K562 (cell line): ENCODE results near the gene MMP23B. TPM values are rescaled to one million over a fixed set of nuclear protein-coding genes. Genes with fewer than 3 reads are reported as not detected.

Experiments
- ATF4 ChIP-seq: fragments of 450-650 bp; formaldehyde crosslinking; IDR thresholded peaks from 2 replicates; pipeline ENCODE4 v1.4.0; 2022; ENCODE audit warnings: mild to moderate bottlenecking, moderate library complexity
- FOXJ2 ChIP-seq: fragments of 200-800 bp; sonication (Bioruptor generic); IDR thresholded peaks from 2 replicates; pipeline ENCODE4 v1.6.1; 2016; ENCODE audit warnings: missing genetic modification characterization, missing compliant biosample characterization
- HDAC3 ChIP-seq: fragments of 450-650 bp; IDR thresholded peaks from 2 replicates; pipeline ENCODE4 v1.6.1; 2018; ENCODE audit warnings: borderline replicate concordance, mild to moderate bottlenecking, moderate library complexity; ENCODE audit not compliant: partially characterized antibody
- HDGF ChIP-seq: fragments of 450-650 bp; IDR thresholded peaks from 2 replicates; pipeline ENCODE4 v1.6.1; 2016
- HNRNPH1 ChIP-seq: fragments of 200-400 bp; formaldehyde crosslinking; optimal IDR thresholded peaks from 2 replicates; pipeline ENCODE3; 2017; ENCODE audit warnings: low read depth, mild to moderate bottlenecking, low read length, moderate library complexity
- L3MBTL2 ChIP-seq: fragments of 450-650 bp; IDR thresholded peaks from 2 replicates; pipeline ENCODE4 v1.6.1; 2016; ENCODE audit warnings: mild to moderate bottlenecking, moderate library complexity
- MITF ChIP-seq: IDR thresholded peaks from 2 replicates; pipeline ENCODE4 v1.6.1; 2014; ENCODE audit warnings: antibody characterized with exemption
- RBM25 ChIP-seq: fragments of 200-400 bp; formaldehyde crosslinking; IDR thresholded peaks from 2 replicates; pipeline ENCODE4 v1.6.1; 2018; ENCODE audit warnings: low read length, low read depth, moderate library complexity; ENCODE audit not compliant: severe bottlenecking
- RUNX1 ChIP-seq: sonication (generic); IDR thresholded peaks from 2 replicates; pipeline ENCODE4 v1.6.1; 2016; ENCODE audit warnings: antibody characterized with exemption, low read depth
- SMAD4 ChIP-seq: fragments of 250-450 bp; sonication (Bioruptor Pico); conservative IDR thresholded peaks from 2 replicates; pipeline ENCODE4 v1.8.0; 2021; ENCODE audit warnings: inconsistent platforms, mild to moderate bottlenecking, moderate library complexity
- SMARCE1 ChIP-seq: fragments of 450-650 bp; IDR thresholded peaks from 2 replicates; pipeline ENCODE4 v1.7.1; 2016; ENCODE audit warnings: mild to moderate bottlenecking
- ZNF12 ChIP-seq: sonication (generic); formaldehyde crosslinking; IDR thresholded peaks from 2 replicates; pipeline ENCODE4 v1.4.0; 2020; ENCODE audit warnings: mild to moderate bottlenecking, missing genetic modification reagents
- ZNF518B ChIP-seq: fragments of 250-450 bp; sonication (Bioruptor Pico); IDR thresholded peaks from 2 replicates; pipeline ENCODE4 v1.5.0; 2021; ENCODE audit warnings: mild to moderate bottlenecking, moderate library complexity
- ZNF655 ChIP-seq: fragments of 250-450 bp; sonication (Bioruptor Pico); IDR thresholded peaks from 2 replicates; pipeline ENCODE4 v1.5.0; 2021
- ZNF785 ChIP-seq: fragments of 250-450 bp; sonication (Bioruptor Pico); IDR thresholded peaks from 2 replicates; pipeline ENCODE4 v1.4.0; 2020; ENCODE audit warnings: mild to moderate bottlenecking
- polyA plus RNA-seq, 8 experiments: library from polyadenylated mRNA; depleted of rRNA in 4 of 8; stranded (reverse) in 5 of 8; unstranded in 3 of 8; fragments of >200 nt; fragmentation: Nextera tagmentation in 2 of 8; fragmentation: Illumina TruSeq in 1 of 8; extraction: Ambion mirVana in 2 of 8; extraction: Trizol in 1 of 8; gene quantifications; 2 replicates each; pipeline versions ENCODE4 v1.2.1 to v1.2.3, GENCODE V29; 2011 to 2014; ENCODE audit warnings: inconsistent platforms in 1 of 8, missing spikeins in 1 of 8
- total RNA-seq, 7 experiments: library from RNA; depleted of rRNA in 6 of 7; stranded (reverse); fragments of >200 nt in 6 of 7; fragmentation: Illumina TruSeq in 2 of 7; extraction: Trizol in 2 of 7; gene quantifications; 2 replicates each; pipeline versions ENCODE4 v1.2.1 to v1.2.3, GENCODE V29; 2011 to 2021; ENCODE audit warnings: low replicate concordance in 1 of 7
- TF ChIP-seq, protein P1 (sequence below): sonication (generic); formaldehyde crosslinking; IDR thresholded peaks from 2 replicates; pipeline ENCODE4 v1.8.1; 2023; ENCODE audit warnings: mild to moderate bottlenecking, missing genetic modification reagents, moderate library complexity
- TF ChIP-seq, protein P2 (sequence below): sonication (generic); formaldehyde crosslinking; IDR thresholded peaks from 2 replicates; pipeline ENCODE4 v1.8.0; 2022; ENCODE audit warnings: missing genetic modification reagents, mild to moderate bottlenecking, borderline replicate concordance
- TF ChIP-seq, protein P3 (sequence below): fragments of 250-450 bp; sonication (Bioruptor Pico); IDR thresholded peaks from 2 replicates; pipeline ENCODE4 v1.5.0; 2021

The MMP23B gene
- total and polyA plus RNA-seq, 9 of the 15 experiments (the other 6 are each of a cell fraction or from before 2014, with no cell fraction given) = 0.28 to 1.2 (median 0.41) TPM; not detected in 5

DNA sequence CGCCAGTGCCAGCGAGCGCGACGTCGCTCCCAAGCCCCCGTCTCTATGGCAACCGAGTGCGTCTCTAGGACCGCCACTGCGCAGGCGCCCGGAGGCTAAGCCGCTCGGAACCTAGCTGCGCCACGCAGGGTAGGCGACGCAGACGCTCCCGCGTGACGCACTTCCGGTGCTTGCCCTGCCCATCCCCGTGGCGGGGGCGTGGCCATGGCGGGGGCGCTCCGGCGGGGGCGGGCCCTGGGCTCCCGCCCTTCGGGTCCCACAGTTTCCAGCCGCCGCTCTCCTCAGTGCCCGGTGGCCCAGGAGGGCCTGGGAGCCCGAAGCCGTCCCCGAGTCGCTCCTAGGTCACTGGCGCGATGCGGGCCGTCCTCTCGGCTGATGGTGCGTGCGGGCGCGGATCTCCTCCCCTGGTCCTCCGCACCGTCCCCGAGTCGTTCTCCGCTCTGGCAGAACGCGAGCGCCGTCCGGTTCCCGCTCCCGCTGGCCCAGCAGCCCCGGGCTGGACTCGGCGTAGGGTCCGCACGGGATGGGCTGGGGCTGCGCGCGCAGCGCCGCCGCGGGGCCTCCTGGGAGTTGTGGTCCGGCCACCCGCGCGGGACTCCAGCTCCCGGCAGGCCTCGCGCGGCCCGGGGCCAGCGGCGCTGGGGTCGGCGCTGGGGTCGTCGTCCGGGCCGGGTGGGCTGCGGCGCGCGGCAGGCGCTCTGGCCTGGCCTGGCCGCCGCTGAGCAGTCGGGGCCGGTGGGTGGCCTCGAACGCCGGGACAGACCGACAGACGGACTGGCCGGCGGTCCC lies 16.5 kb upstream of the MMP23B start, which contains the start of gene MIB2 (continued):
- TF ChIP-seq HNRNPH1 = no peak
- no peak for TF ChIP-seq HDGF
- TF ChIP-seq RBM25 = no peak
- TF ChIP-seq ATF4 (CRISPR knock-in tag) = no peak
- no peak for TF ChIP-seq ZNF785 (CRISPR knock-in tag)
- TF ChIP-seq, protein P1, sequence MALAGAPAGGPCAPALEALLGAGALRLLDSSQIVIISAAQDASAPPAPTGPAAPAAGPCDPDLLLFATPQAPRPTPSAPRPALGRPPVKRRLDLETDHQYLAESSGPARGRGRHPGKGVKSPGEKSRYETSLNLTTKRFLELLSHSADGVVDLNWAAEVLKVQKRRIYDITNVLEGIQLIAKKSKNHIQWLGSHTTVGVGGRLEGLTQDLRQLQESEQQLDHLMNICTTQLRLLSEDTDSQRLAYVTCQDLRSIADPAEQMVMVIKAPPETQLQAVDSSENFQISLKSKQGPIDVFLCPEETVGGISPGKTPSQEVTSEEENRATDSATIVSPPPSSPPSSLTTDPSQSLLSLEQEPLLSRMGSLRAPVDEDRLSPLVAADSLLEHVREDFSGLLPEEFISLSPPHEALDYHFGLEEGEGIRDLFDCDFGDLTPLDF = peak; percentile 91
- TF ChIP-seq SMARCE1 = no peak
- TF ChIP-seq, protein P2, sequence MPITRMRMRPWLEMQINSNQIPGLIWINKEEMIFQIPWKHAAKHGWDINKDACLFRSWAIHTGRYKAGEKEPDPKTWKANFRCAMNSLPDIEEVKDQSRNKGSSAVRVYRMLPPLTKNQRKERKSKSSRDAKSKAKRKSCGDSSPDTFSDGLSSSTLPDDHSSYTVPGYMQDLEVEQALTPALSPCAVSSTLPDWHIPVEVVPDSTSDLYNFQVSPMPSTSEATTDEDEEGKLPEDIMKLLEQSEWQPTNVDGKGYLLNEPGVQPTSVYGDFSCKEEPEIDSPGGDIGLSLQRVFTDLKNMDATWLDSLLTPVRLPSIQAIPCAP (CRISPR knock-in tag) = no peak
- TF ChIP-seq SMAD4 = peak; percentile 66
- TF ChIP-seq, protein P3, sequence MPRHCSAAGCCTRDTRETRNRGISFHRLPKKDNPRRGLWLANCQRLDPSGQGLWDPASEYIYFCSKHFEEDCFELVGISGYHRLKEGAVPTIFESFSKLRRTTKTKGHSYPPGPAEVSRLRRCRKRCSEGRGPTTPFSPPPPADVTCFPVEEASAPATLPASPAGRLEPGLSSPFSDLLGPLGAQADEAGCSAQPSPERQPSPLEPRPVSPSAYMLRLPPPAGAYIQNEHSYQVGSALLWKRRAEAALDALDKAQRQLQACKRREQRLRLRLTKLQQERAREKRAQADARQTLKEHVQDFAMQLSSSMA (CRISPR knock-in tag) = no peak
- peak; percentile 62; the same call in 1 of the 2 replicates for TF ChIP-seq RUNX1
- no peak for TF ChIP-seq ZNF655 (CRISPR knock-in tag)
- TF ChIP-seq ZNF12 = peak; percentile 80; the same call in 1 of the 2 replicates
- TF ChIP-seq ZNF518B (CRISPR knock-in tag) = no peak
- no peak for TF ChIP-seq HDAC3
- peak; percentile 62 for TF ChIP-seq L3MBTL2
- no peak for TF ChIP-seq MITF
- TF ChIP-seq FOXJ2 = peak; percentile 47; the same call in 1 of the 2 replicates
